ENCODE results near the gene CEND1.

- TF ChIP-seq ZMAT4 (CRISPR knock-in tag; IDR thresholded peaks at IDR 0.05) (no peak), CREB1 (CRISPR knock-in tag; IDR thresholded peaks at IDR 0.05) (no peak), FOXP4 (CRISPR knock-in tag; IDR thresholded peaks at IDR 0.05) (no peak), JUN (CRISPR knock-in tag; IDR thresholded peaks at IDR 0.05) (no peak)
These were observed 33.8 kb upstream of the CEND1 start for GRCh38 chr11:823441-824291.

All from WTC11 (cell line).